T follicular helper cell (primary cell): ENCODE measurements around the gene LAMA1.

Source experiments
- DNase-seq: peaks from one replicate; pipeline ENCODE4 v3.0.0-alpha.2; 2020; ENCODE audit warnings: low read depth

LAMA1 gene

GRCh38 chr18:7056026-7056425 lies 61.6 kb downstream of the LAMA1 start:
- no peak for DNase-seq

- no peak for DNase-seq
Measured at GRCh38 chr18:7049951-7050350, 67.6 kb downstream of the LAMA1 start.

- no peak for DNase-seq
Measured at GRCh38 chr18:7048081-7048480, 69.5 kb downstream of the LAMA1 start.

- DNase-seq: no peak
Measured at GRCh38 chr18:7047336-7047735, 70.3 kb downstream of the LAMA1 start.

GRCh38 chr18:7038330-7038851 lies 79.2 kb downstream of the LAMA1 start:
- no peak for DNase-seq

GRCh38 chr18:7037470-7037869 lies 80.1 kb downstream of the LAMA1 start:
- no peak for DNase-seq

GRCh38 chr18:7035807-7036206 lies 81.8 kb downstream of the LAMA1 start:
- no peak for DNase-seq

- DNase-seq: no peak
Measured at GRCh38 chr18:7034924-7035323, 82.7 kb downstream of the LAMA1 start.

GRCh38 chr18:7032537-7032936 lies 85.1 kb downstream of the LAMA1 start:
- DNase-seq: no peak

GRCh38 chr18:7028625-7029024 lies 89.0 kb downstream of the LAMA1 start:
- no peak for DNase-seq

- DNase-seq: no peak
Measured at GRCh38 chr18:7025194-7025593, 92.4 kb downstream of the LAMA1 start.

GRCh38 chr18:7023581-7023980 lies 94.0 kb downstream of the LAMA1 start:
- no peak for DNase-seq

- no peak for DNase-seq
Measured at GRCh38 chr18:7023063-7023580, 94.5 kb downstream of the LAMA1 start.

- no peak for DNase-seq
Measured at GRCh38 chr18:7021994-7022840, 95.4 kb downstream of the LAMA1 start.

- no peak for DNase-seq
Measured at GRCh38 chr18:7020995-7021777, 96.4 kb downstream of the LAMA1 start.

- no peak for DNase-seq
Measured at GRCh38 chr18:7017013-7017412, 100.6 kb downstream of the LAMA1 start.

GRCh38 chr18:7011142-7011541 lies 106.5 kb downstream of the LAMA1 start:
- no peak for DNase-seq

- no peak for DNase-seq
Measured at GRCh38 chr18:7004009-7004408, 113.6 kb downstream of the LAMA1 start.

- no peak for DNase-seq
Measured at GRCh38 chr18:7002107-7002506, 115.5 kb downstream of the LAMA1 start.

- no peak for DNase-seq
Measured at GRCh38 chr18:7000484-7001096, 117.0 kb downstream of the LAMA1 start.

GRCh38 chr18:6997808-6998207 lies 119.8 kb downstream of the LAMA1 start:
- no peak for DNase-seq

- no peak for DNase-seq
Measured at GRCh38 chr18:6994771-6995430, 122.7 kb downstream of the LAMA1 start.
